Gastrocnemius medialis (tissue), 4 donors: ENCODE measurements around the gene DHDH. TPM values are rescaled to one million over a fixed set of nuclear protein-coding genes. Genes with fewer than 3 reads are reported as not detected.

Experiments used
- ATAC-seq, 2 donors: fragments of 150-250 bp; one replicate each; pipeline ENCODE4 v1.9.1; 2016
- DNase-seq, 2 donors: peaks; one replicate each; pipeline ENCODE4 v3.0.0-alpha.2; 2019
- H3K27ac ChIP-seq, 4 donors: fragments of 200-600 bp; sonication (generic); 1 replicate in 1 of 4; 2 replicates in 3 of 4; pipeline ENCODE4 v1.5.1; 2016 to 2018; ENCODE audit warnings: mild to moderate bottlenecking in 2 of 4, moderate library complexity in 1 of 4
- H3K27me3 ChIP-seq, 3 donors: fragments of 200-600 bp; sonication (generic) in 2 of 3; 1 replicate in 1 of 3; 2 replicates in 2 of 3; pipeline versions ENCODE4 v1.5.1 to v1.6.0; 2016 to 2019; ENCODE audit warnings: mild to moderate bottlenecking in 1 of 3, moderate library complexity in 1 of 3
- H3K36me3 ChIP-seq, 2 donors: fragments of 200-600 bp; sonication (generic) in 1 of 2; one replicate each; pipeline ENCODE4 v1.5.1; 2017 to 2018
- H3K4me1 ChIP-seq, 2 donors: fragments of 200-600 bp; sonication (generic) in 1 of 2; one replicate each; pipeline ENCODE4 v1.5.1; 2016 to 2017; ENCODE audit warnings: mild to moderate bottlenecking in 2 of 2
- H3K4me3 ChIP-seq, 4 donors: fragments of 200-600 bp; sonication (generic) in 3 of 4; 1 replicate in 1 of 4; 2 replicates in 3 of 4; pipeline ENCODE4 v1.5.1; 2016 to 2019; ENCODE audit warnings: mild to moderate bottlenecking in 2 of 4
- H3K9me3 ChIP-seq, 3 donors: fragments of 200-600 bp; sonication (generic) in 2 of 3; 1 replicate in 1 of 3; 2 replicates in 2 of 3; pipeline ENCODE4 v1.5.1; 2016 to 2019
- POLR2A ChIP-seq, 2 donors: fragments of 450-650 bp; IDR thresholded peaks; one replicate each; pipeline ENCODE4 v1.6.1; 2017; ENCODE audit warnings: antibody characterized with exemption in 2 of 2, mild to moderate bottlenecking in 2 of 2, moderate library complexity in 2 of 2
- in situ Hi-C, 4 donors: fragments of 200-750 bp; cut with MboI; loops; one replicate each; pipeline versions ENCODE4 v1.15.0 to v1.8.0; 2017; ENCODE audit warnings: low sequenced_read_pairs in 4 of 4
- intact Hi-C: fragments of 100-400 bp; cut with DNase I; formaldehyde crosslinking; loops from one replicate; pipeline ENCODE4 v1.15.1; 2023; ENCODE audit warnings: low total_unique reads
- total RNA-seq, 4 donors: library from RNA; depleted of rRNA; stranded (reverse); fragments of >200 nt; gene quantifications; one replicate each; pipeline versions ENCODE4 v1.1.0 to v1.2.3, GENCODE V29; 2016
- TF ChIP-seq, protein P1 (sequence below), 5 experiments: fragments of 450-650 bp in 3 of 5; fragments of 200-600 bp in 2 of 5; sonication (generic) in 2 of 5; IDR thresholded peaks in 4 of 5; conservative IDR thresholded peaks in 1 of 5; 1 replicate in 4 of 5; 2 replicates in 1 of 5; pipeline ENCODE4 v1.5.1; 2016 to 2019; ENCODE audit warnings: antibody characterized with exemption in 5 of 5, mild to moderate bottlenecking in 3 of 5, moderate library complexity in 3 of 5

The DHDH gene
- total RNA-seq, 4 donors from 2014 or later = not detected

- intact Hi-C loops = no loop called here
- H3K4me3 ChIP-seq = no peak overlapping the region
- H3K9me3 ChIP-seq = no peaks in the 10 kb centered on the region
- in situ Hi-C loops = loop anchor here in 2 of 4 donors (10.0 to 25.0 kb wide), 2 partner anchors 87 to 100 kb away; partner anchors contain the start of genes PPP1R15A (in 2 of the 2) and PLEKHA4 (in 1 of the 2)
- peak overlapping the region; percentile 89 to 99 (median 98) for H3K27ac ChIP-seq
- H3K4me1 ChIP-seq = peaks cover 27 to 33% of the 10 kb centered on the region in 2 donors
- DNase-seq = peak in 1 of 2 donors; percentile 51
- ATAC-seq = no peak
- TF ChIP-seq, protein P1, sequence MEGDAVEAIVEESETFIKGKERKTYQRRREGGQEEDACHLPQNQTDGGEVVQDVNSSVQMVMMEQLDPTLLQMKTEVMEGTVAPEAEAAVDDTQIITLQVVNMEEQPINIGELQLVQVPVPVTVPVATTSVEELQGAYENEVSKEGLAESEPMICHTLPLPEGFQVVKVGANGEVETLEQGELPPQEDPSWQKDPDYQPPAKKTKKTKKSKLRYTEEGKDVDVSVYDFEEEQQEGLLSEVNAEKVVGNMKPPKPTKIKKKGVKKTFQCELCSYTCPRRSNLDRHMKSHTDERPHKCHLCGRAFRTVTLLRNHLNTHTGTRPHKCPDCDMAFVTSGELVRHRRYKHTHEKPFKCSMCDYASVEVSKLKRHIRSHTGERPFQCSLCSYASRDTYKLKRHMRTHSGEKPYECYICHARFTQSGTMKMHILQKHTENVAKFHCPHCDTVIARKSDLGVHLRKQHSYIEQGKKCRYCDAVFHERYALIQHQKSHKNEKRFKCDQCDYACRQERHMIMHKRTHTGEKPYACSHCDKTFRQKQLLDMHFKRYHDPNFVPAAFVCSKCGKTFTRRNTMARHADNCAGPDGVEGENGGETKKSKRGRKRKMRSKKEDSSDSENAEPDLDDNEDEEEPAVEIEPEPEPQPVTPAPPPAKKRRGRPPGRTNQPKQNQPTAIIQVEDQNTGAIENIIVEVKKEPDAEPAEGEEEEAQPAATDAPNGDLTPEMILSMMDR (IDR thresholded peaks at IDR 0.05 in 4 of 5, conservative IDR thresholded peaks at IDR 0.05 in 1 of 5) = no peak
- peak; percentile 32 to 55 for TF ChIP-seq POLR2A (IDR thresholded peaks at IDR 0.05)
- peaks cover 0 to 11% of the 10 kb centered on the region in 2 donors for H3K36me3 ChIP-seq
- H3K27me3 ChIP-seq = no peaks in the 10 kb centered on the region
These were observed 28.7 kb downstream of the DHDH start for GRCh38 chr19:48962029-48962848.

GRCh38 chr19:48962849-48963165 lies 29.3 kb downstream of the DHDH start:
- in situ Hi-C loops (loop anchor here in 2 of 4 donors (10.0 to 25.0 kb wide), 2 partner anchors 88 to 101 kb away; partner anchors contain the start of genes PPP1R15A (in 2 of the 2) and PLEKHA4 (in 1 of the 2)), intact Hi-C loops (no loop called here)
- no peak overlapping the region for H3K4me3 ChIP-seq
- peaks cover 27 to 39% of the 10 kb centered on the region in 2 donors for H3K4me1 ChIP-seq
- DNase-seq = no peak
- TF ChIP-seq, protein P1 (IDR thresholded peaks at IDR 0.05 in 4 of 5, conservative IDR thresholded peaks at IDR 0.05 in 1 of 5) = no peak
- no peak for TF ChIP-seq POLR2A (IDR thresholded peaks at IDR 0.05)
- no peaks in the 10 kb centered on the region for H3K9me3 ChIP-seq
- peak overlapping the region; percentile 89 to 99 (median 98) for H3K27ac ChIP-seq
- no peaks in the 10 kb centered on the region for H3K27me3 ChIP-seq
- H3K36me3 ChIP-seq = peaks cover 0 to 11% of the 10 kb centered on the region in 2 donors
- no peak for ATAC-seq

DNA sequence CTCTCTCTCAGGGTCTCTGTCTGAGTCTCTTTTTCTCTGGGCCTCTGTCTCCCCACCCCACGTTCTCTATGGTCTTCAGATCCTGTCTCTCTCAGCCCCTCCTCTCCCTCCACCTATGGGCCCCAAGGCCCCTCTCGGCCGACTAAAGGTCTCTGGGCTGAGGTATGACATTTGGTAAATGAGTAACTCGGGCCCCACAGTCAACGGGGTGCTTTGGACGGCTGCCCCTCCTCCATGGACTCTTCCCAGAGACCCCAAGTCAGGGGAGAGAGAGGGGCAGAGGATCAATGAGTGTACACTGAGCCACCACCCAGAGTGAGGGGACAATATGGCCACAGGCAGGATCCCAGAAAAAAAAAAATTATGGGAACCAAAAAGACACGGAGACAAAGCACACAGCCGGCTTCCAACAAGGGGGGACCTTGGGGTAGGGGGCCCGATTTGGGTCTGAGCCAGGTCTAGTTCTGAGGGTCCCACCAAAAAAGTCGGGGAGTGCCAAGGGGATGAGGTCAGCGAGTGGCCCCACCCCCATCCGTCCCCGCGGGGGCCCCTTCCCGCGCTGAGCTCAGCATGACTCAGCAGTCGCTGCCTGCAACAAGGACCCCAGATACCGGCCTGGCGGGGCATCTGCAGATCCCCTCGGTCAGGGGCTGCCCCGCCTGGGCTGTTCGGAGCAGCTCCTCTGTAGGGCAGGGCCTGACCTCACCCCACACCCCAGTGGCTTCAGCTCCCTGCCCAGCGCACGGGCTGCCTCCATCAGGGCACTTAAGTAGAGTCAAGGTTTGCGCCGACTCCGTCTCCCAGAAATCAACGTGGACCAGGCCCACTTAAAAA lies 30.1 kb downstream of the DHDH start:
- intact Hi-C loops = no loop called here
- peaks cover 27 to 47% of the 10 kb centered on the region in 2 donors for H3K4me1 ChIP-seq
- TF ChIP-seq POLR2A (IDR thresholded peaks at IDR 0.05) = peak in 1 of 2 donors; percentile 43
- TF ChIP-seq, protein P1 (IDR thresholded peaks at IDR 0.05 in 4 of 5, conservative IDR thresholded peaks at IDR 0.05 in 1 of 5) = no peak

GRCh38 chr19:48964205-48965039 lies 30.9 kb downstream of the DHDH start:
- DNase-seq (no peak), ATAC-seq (peak; percentile 7 to 8)
- Histone ChIP-seq H3K36me3 (peaks cover 0 to 20% of the 10 kb centered on the region in 2 donors), H3K9me3 (no peaks in the 10 kb centered on the region), H3K27ac (peak overlapping the region; percentile 89 to 99 (median 98)), H3K4me1 (peaks cover 27 to 48% of the 10 kb centered on the region in 2 donors), H3K27me3 (no peaks in the 10 kb centered on the region), H3K4me3 (peak overlapping the region; percentile 76 to 97 (median 96))
- in situ Hi-C loops = loop anchor here in 2 of 4 donors (10.0 to 25.0 kb wide), 2 partner anchors 90 to 102 kb away; partner anchors contain the start of genes PPP1R15A (in 2 of the 2) and PLEKHA4 (in 1 of the 2)
- TF ChIP-seq POLR2A (IDR thresholded peaks at IDR 0.05) = peak in 1 of 2 donors; percentile 2
- TF ChIP-seq, protein P1 (IDR thresholded peaks at IDR 0.05 in 4 of 5, conservative IDR thresholded peaks at IDR 0.05 in 1 of 5) = no peak
- intact Hi-C loops = loop anchor here (1.0 to 5.0 kb wide), 3 partner anchors 29 to 167 kb away; partner anchors contain the start of genes GYS1, PPP1R15A and RUVBL2

More for the DNA sequence above, 30.1 kb downstream of the DHDH start:
- DNase-seq = peak; percentile 62 to 75
- peak overlapping the region; percentile 89 to 99 (median 98) for H3K27ac ChIP-seq
- peak overlapping the region; percentile 76 to 97 (median 96) for H3K4me3 ChIP-seq
- H3K9me3 ChIP-seq = no peaks in the 10 kb centered on the region
- H3K36me3 ChIP-seq = peaks cover 0 to 12% of the 10 kb centered on the region in 2 donors
- ATAC-seq = peak in 1 of 2 donors; percentile 0
- in situ Hi-C loops = loop anchor here in 2 of 4 donors (10.0 to 25.0 kb wide), 2 partner anchors 89 to 101 kb away; partner anchors contain the start of genes PPP1R15A (in 2 of the 2) and PLEKHA4 (in 1 of the 2)
- no peaks in the 10 kb centered on the region for H3K27me3 ChIP-seq
